Measurements from ENCODE around the gene STIM1.
A peak's percentile ranks its signal among the peaks of the same experiment; 100 is the strongest.

STIM1 gene

GRCh38 chr11:3972431-3972830 is 117.0 kb downstream of the STIM1 start:
- no peak for FAIRE-seq
- DNase-seq (ENCODE audit: insufficient read length) = no peak
- TF ChIP-seq POLR2AphosphoS5 (IDR thresholded peaks at IDR 0.05; ENCODE audit: low read depth, low read length) (no peak), TAF1 (IDR thresholded peaks at IDR 0.05; ENCODE audit: borderline replicate concordance, low read depth, low read length) (no peak)

GRCh38 chr11:3977078-3977477 is 121.6 kb downstream of the STIM1 start:
- no peak for FAIRE-seq
- TF ChIP-seq TAF1 (IDR thresholded peaks at IDR 0.05; ENCODE audit: borderline replicate concordance, low read depth, low read length) (no peak), POLR2A (IDR thresholded peaks at IDR 0.05; ENCODE audit: low read depth, low read length) (no peak), POLR2AphosphoS5 (IDR thresholded peaks at IDR 0.05; ENCODE audit: low read depth, low read length) (no peak)
- no peak for DNase-seq (ENCODE audit: insufficient read length)

GRCh38 chr11:3981084-3981633 is 125.7 kb downstream of the STIM1 start:
- FAIRE-seq (no peak), DNase-seq (ENCODE audit: insufficient read length) (no peak)
- no peak for TF ChIP-seq POLR2AphosphoS5 (IDR thresholded peaks at IDR 0.05; ENCODE audit: low read depth, low read length)
- no peak for TF ChIP-seq TAF1 (IDR thresholded peaks at IDR 0.05; ENCODE audit: borderline replicate concordance, low read depth, low read length)
- no peak for TF ChIP-seq POLR2A (IDR thresholded peaks at IDR 0.05; ENCODE audit: low read depth, low read length)

- DNase-seq (ENCODE audit: insufficient read length) (no peak), FAIRE-seq (peak; percentile 27)
- TF ChIP-seq POLR2AphosphoS5 (IDR thresholded peaks at IDR 0.05; ENCODE audit: low read depth, low read length) (no peak), TAF1 (IDR thresholded peaks at IDR 0.05; ENCODE audit: borderline replicate concordance, low read depth, low read length) (no peak), POLR2A (IDR thresholded peaks at IDR 0.05; ENCODE audit: low read depth, low read length) (no peak)
These were observed 127.0 kb downstream of the STIM1 start for GRCh38 chr11:3982431-3982830.

- no peak for FAIRE-seq
- no peak for TF ChIP-seq POLR2A (IDR thresholded peaks at IDR 0.05; ENCODE audit: low read depth, low read length)
These were observed 127.6 kb downstream of the STIM1 start for GRCh38 chr11:3983101-3983500.

GRCh38 chr11:3984896-3985295 is 129.4 kb downstream of the STIM1 start:
- peak; percentile 69 for FAIRE-seq
- TF ChIP-seq POLR2AphosphoS5 (IDR thresholded peaks at IDR 0.05; ENCODE audit: low read depth, low read length) = no peak
- TF ChIP-seq TAF1 (IDR thresholded peaks at IDR 0.05; ENCODE audit: borderline replicate concordance, low read depth, low read length) = no peak
- TF ChIP-seq POLR2A (IDR thresholded peaks at IDR 0.05; ENCODE audit: low read depth, low read length) = no peak
- no peak for DNase-seq (ENCODE audit: insufficient read length)

More at GRCh38 chr11:3983101-3983500, 127.6 kb downstream of the STIM1 start:
- no peak for DNase-seq (ENCODE audit: insufficient read length)

GRCh38 chr11:3985631-3986030 is 130.2 kb downstream of the STIM1 start:
- TF ChIP-seq POLR2A (IDR thresholded peaks at IDR 0.05; ENCODE audit: low read depth, low read length) = no peak
- no peak for TF ChIP-seq TAF1 (IDR thresholded peaks at IDR 0.05; ENCODE audit: borderline replicate concordance, low read depth, low read length)
- no peak for TF ChIP-seq POLR2AphosphoS5 (IDR thresholded peaks at IDR 0.05; ENCODE audit: low read depth, low read length)
- DNase-seq (ENCODE audit: insufficient read length) = no peak
- FAIRE-seq = no peak

GRCh38 chr11:3986301-3986700 is 130.8 kb downstream of the STIM1 start:
- TF ChIP-seq POLR2AphosphoS5 (IDR thresholded peaks at IDR 0.05; ENCODE audit: low read depth, low read length) = no peak
- no peak for TF ChIP-seq POLR2A (IDR thresholded peaks at IDR 0.05; ENCODE audit: low read depth, low read length)
- no peak for TF ChIP-seq TAF1 (IDR thresholded peaks at IDR 0.05; ENCODE audit: borderline replicate concordance, low read depth, low read length)
- FAIRE-seq (peak; percentile 38), DNase-seq (ENCODE audit: insufficient read length) (no peak)

- TF ChIP-seq TAF1 (IDR thresholded peaks at IDR 0.05; ENCODE audit: borderline replicate concordance, low read depth, low read length) = no peak
- TF ChIP-seq POLR2AphosphoS5 (IDR thresholded peaks at IDR 0.05; ENCODE audit: low read depth, low read length) = no peak
- TF ChIP-seq POLR2A (IDR thresholded peaks at IDR 0.05; ENCODE audit: low read depth, low read length) = no peak
- DNase-seq (ENCODE audit: insufficient read length) (no peak), FAIRE-seq (no peak)
These were observed 133.9 kb downstream of the STIM1 start for GRCh38 chr11:3989276-3989920.

- FAIRE-seq = peak; percentile 36
- TF ChIP-seq POLR2AphosphoS5 (IDR thresholded peaks at IDR 0.05; ENCODE audit: low read depth, low read length) = no peak
- DNase-seq (ENCODE audit: insufficient read length) = no peak
These were observed 134.4 kb downstream of the STIM1 start for GRCh38 chr11:3989921-3990290.

- DNase-seq (ENCODE audit: insufficient read length) (no peak), FAIRE-seq (no peak)
- TF ChIP-seq TAF1 (IDR thresholded peaks at IDR 0.05; ENCODE audit: borderline replicate concordance, low read depth, low read length) (no peak), POLR2AphosphoS5 (IDR thresholded peaks at IDR 0.05; ENCODE audit: low read depth, low read length) (no peak), POLR2A (IDR thresholded peaks at IDR 0.05; ENCODE audit: low read depth, low read length) (no peak)
These were observed 134.9 kb downstream of the STIM1 start for GRCh38 chr11:3990406-3990805.

- DNase-seq (ENCODE audit: insufficient read length) (no peak), FAIRE-seq (peak; percentile 36)
- TF ChIP-seq TAF1 (IDR thresholded peaks at IDR 0.05; ENCODE audit: borderline replicate concordance, low read depth, low read length) (no peak), POLR2AphosphoS5 (IDR thresholded peaks at IDR 0.05; ENCODE audit: low read depth, low read length) (no peak), POLR2A (IDR thresholded peaks at IDR 0.05; ENCODE audit: low read depth, low read length) (no peak)
These were observed 137.5 kb downstream of the STIM1 start for GRCh38 chr11:3992964-3993363.

Data from GM12892 (cell line).